ENCODE data around the gene PGC. TPM values are rescaled to one million over a fixed set of nuclear protein-coding genes. Genes with fewer than 3 reads are reported as not detected.

Gene PGC
- total and polyA plus RNA-seq, 2 donors (not counting 3 experiments of a cell fraction or from before 2014, with no cell fraction given), result not detected

DNA sequence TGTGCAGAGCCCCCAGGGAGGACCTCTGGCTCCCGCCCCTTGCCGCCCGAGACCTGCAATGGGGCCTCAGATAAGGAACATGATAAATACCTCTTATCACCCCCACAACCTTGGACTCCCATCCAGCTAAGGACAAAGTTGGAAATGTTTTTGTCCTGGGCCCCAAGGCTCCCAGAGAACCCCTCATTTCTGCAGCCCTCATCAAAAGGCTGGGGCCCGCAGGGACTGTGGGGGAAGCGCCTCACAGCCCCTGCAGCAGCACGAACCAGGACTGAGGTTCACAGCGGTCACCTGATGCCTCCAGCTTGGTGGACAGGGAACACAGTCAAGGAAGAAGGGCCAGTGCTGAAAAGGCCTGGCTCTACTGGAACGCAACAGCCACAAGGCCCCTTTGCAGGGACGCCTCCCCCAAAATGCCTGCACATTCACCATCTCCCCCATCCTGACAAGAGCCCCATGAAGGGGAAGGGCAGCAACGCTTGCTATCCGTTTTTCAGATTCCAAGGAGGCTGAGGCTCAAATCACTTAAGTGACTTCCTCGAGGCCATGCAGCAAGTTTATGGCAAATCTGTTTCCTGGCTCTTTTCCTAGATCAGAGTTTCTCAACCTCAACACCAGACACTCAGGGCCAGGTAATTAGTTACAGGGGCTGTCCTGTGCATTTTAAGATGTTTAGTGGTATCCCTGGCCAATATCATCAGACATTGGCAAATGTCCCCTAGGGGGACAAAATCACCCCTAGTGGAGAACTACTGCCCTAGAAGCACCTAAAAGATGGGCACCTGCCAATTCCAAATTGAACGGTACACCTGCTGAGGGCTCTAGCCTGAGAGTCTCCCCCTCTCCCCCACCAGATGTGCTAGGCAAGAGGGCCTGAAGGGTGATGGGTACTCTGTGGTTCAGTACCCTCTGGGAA lies 22.4 kb downstream of the PGC start:
- CTCF ChIA-PET, result no interaction called here
- Histone ChIP-seq H3K4me3 (replicated peaks in 1 of 3; ENCODE audit: insufficient read depth in 1 of 3, low read depth in 1 of 3, low read length in 3 of 3) (no peak overlapping the region), H3K4me1 (ENCODE audit: control insufficient read depth, extremely low read depth, insufficient read depth, low read length) (no peaks in the 10 kb centered on the region), H3K9ac (replicated peaks; ENCODE audit: extremely low read depth, insufficient read depth, low read length) (no peak overlapping the region), H4K20me1 (replicated peaks; ENCODE audit: control insufficient read depth, extremely low read depth, insufficient read depth, low read length) (no peaks in the 10 kb centered on the region), H2AFZ (ENCODE audit: low read depth, low read length) (no peak overlapping the region), H3K9me1 (replicated peaks; ENCODE audit: control insufficient read depth, extremely low read depth, insufficient read depth, low read length) (no peaks in the 10 kb centered on the region), H3K4me2 (ENCODE audit: insufficient read depth, low read length) (no peak overlapping the region), H3K9me3 (replicated peaks; ENCODE audit: control insufficient read depth, insufficient read depth, low read length) (no peaks in the 10 kb centered on the region), H3K36me3 (ENCODE audit: control insufficient read depth in 2 of 2, extremely low read depth in 1 of 2, insufficient read depth in 2 of 2, low read length in 2 of 2) (no peaks in the 10 kb centered on the region), H3K79me2 (ENCODE audit: control insufficient read depth, insufficient read depth, low read length) (no peaks in the 10 kb centered on the region), H3K27me3 (ENCODE audit: control insufficient read depth in 2 of 2, insufficient read depth in 2 of 2, low read length in 2 of 2) (no peaks in the 10 kb centered on the region), H3K27ac (ENCODE audit: insufficient read depth, low read depth, low read length) (no peak overlapping the region)
- DNase-seq (ENCODE audit: low read depth, low spot score) (no peak), FAIRE-seq (no peak)
- TF ChIP-seq POLR2A (IDR thresholded peaks at IDR 0.05; ENCODE audit: low read depth, low read length) (no peak), JUN (IDR thresholded peaks at IDR 0.05; ENCODE audit: borderline replicate concordance, insufficient read depth, insufficient read length, low read depth) (no peak)
- dilution Hi-C loops (cut with MboI; ENCODE audit: extremely low pct_ligation_motif_present, low sequenced_read_pairs) (no loop called here), intact Hi-C loops (cut with micrococcal nuclease) (no loop called here)
- POLR2A ChIA-PET, result no interaction called here
- BruUV-seq (replicated peaks), result no TSS peak

DNA sequence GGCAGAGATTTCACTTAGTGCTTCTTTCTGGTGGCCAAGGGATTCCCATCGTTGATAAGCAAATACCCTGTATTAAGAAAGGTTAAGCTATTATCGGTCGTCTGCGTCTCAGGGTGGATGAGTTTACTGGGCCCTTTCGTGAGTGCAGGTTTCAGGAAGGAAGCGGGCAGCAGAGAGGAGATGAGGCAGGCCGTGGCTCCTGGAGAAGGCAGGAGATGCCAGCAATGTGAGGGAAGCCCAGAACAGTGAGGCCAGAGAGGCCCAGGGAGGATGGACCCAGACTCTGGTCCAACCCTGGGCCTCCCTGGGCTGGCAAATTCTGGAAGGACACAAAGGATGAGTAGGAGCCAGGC lies 23.0 kb downstream of the PGC start:
- Histone ChIP-seq H2AFZ (ENCODE audit: low read depth, low read length) (no peak overlapping the region), H3K36me3 (ENCODE audit: control insufficient read depth in 2 of 2, extremely low read depth in 1 of 2, insufficient read depth in 2 of 2, low read length in 2 of 2) (no peaks in the 10 kb centered on the region), H3K27me3 (ENCODE audit: control insufficient read depth in 2 of 2, insufficient read depth in 2 of 2, low read length in 2 of 2) (no peaks in the 10 kb centered on the region), H3K9me1 (replicated peaks; ENCODE audit: control insufficient read depth, extremely low read depth, insufficient read depth, low read length) (no peaks in the 10 kb centered on the region), H3K4me3 (replicated peaks in 1 of 3; ENCODE audit: insufficient read depth in 1 of 3, low read depth in 1 of 3, low read length in 3 of 3) (no peak overlapping the region), H3K9ac (replicated peaks; ENCODE audit: extremely low read depth, insufficient read depth, low read length) (no peak overlapping the region), H3K27ac (ENCODE audit: insufficient read depth, low read depth, low read length) (no peak overlapping the region), H4K20me1 (replicated peaks; ENCODE audit: control insufficient read depth, extremely low read depth, insufficient read depth, low read length) (no peaks in the 10 kb centered on the region), H3K79me2 (ENCODE audit: control insufficient read depth, insufficient read depth, low read length) (no peaks in the 10 kb centered on the region), H3K4me1 (ENCODE audit: control insufficient read depth, extremely low read depth, insufficient read depth, low read length) (no peaks in the 10 kb centered on the region), H3K4me2 (ENCODE audit: insufficient read depth, low read length) (no peak overlapping the region), H3K9me3 (replicated peaks; ENCODE audit: control insufficient read depth, insufficient read depth, low read length) (no peaks in the 10 kb centered on the region)
- dilution Hi-C loops (cut with MboI; ENCODE audit: extremely low pct_ligation_motif_present, low sequenced_read_pairs), result no loop called here
- CTCF ChIA-PET, result no interaction called here
- intact Hi-C loops (cut with micrococcal nuclease), result no loop called here
- no TSS peak for BruUV-seq (replicated peaks)
- no peak for TF ChIP-seq EZH2 (IDR thresholded peaks at IDR 0.05; ENCODE audit: borderline replicate concordance, low read depth, low read length, severe bottlenecking)
- TF ChIP-seq, protein P1, sequence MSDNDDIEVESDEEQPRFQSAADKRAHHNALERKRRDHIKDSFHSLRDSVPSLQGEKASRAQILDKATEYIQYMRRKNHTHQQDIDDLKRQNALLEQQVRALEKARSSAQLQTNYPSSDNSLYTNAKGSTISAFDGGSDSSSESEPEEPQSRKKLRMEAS (IDR thresholded peaks at IDR 0.05; ENCODE audit: insufficient read depth, insufficient read length), result no peak
- TF ChIP-seq POLR2A (IDR thresholded peaks at IDR 0.05; ENCODE audit: low read depth, low read length), result no peak
- TF ChIP-seq MYC (IDR thresholded peaks at IDR 0.05; ENCODE audit: low read depth, low read length), result no peak
- no peak for TF ChIP-seq POLR2AphosphoS5 (IDR thresholded peaks at IDR 0.05; ENCODE audit: insufficient read depth, low read depth, low read length)
- TF ChIP-seq, protein P2, sequence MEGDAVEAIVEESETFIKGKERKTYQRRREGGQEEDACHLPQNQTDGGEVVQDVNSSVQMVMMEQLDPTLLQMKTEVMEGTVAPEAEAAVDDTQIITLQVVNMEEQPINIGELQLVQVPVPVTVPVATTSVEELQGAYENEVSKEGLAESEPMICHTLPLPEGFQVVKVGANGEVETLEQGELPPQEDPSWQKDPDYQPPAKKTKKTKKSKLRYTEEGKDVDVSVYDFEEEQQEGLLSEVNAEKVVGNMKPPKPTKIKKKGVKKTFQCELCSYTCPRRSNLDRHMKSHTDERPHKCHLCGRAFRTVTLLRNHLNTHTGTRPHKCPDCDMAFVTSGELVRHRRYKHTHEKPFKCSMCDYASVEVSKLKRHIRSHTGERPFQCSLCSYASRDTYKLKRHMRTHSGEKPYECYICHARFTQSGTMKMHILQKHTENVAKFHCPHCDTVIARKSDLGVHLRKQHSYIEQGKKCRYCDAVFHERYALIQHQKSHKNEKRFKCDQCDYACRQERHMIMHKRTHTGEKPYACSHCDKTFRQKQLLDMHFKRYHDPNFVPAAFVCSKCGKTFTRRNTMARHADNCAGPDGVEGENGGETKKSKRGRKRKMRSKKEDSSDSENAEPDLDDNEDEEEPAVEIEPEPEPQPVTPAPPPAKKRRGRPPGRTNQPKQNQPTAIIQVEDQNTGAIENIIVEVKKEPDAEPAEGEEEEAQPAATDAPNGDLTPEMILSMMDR (IDR thresholded peaks at IDR 0.05; ENCODE audit: extremely low read depth in 1 of 2, insufficient read depth in 1 of 2, low read depth in 1 of 2, low read length in 2 of 2), result no peak
- TF ChIP-seq FOS (IDR thresholded peaks at IDR 0.05; ENCODE audit: borderline replicate concordance, insufficient read depth, low read length), result no peak
- TF ChIP-seq GATA2 (IDR thresholded peaks at IDR 0.05; ENCODE audit: insufficient read depth, insufficient read length, low read depth, low read length), result no peak
- no peak for TF ChIP-seq JUN (IDR thresholded peaks at IDR 0.05; ENCODE audit: borderline replicate concordance, insufficient read depth, insufficient read length, low read depth)
- no peak for FAIRE-seq
- DNase-seq (ENCODE audit: low read depth, low spot score), result no peak
- POLR2A ChIA-PET, result no interaction called here

All from endothelial cell of umbilical vein (primary cell).